SK-N-SH treated with all-trans-retinoic acid at 6 μM for 48 hours (cell line): ENCODE data around the gene BAG5.

Source experiments
- ATAC-seq: fragments of 200-7000 bp; cut with Tn5 transposase; 3 replicates; pipeline ENCODE4 v1.9.1; 2020; ENCODE audit warnings: mild to moderate bottlenecking, moderate library complexity
- ARNTL ChIP-seq: fragments of 450-650 bp; formaldehyde crosslinking; IDR thresholded peaks from 2 replicates; pipeline ENCODE4 v1.5.0; 2020; ENCODE audit warnings: low read depth, mild to moderate bottlenecking, moderate library complexity, borderline replicate concordance
- CREB5 ChIP-seq: fragments of 250-450 bp; sonication (Bioruptor Pico); IDR thresholded peaks from 2 replicates; pipeline ENCODE4 v1.5.1; 2020; ENCODE audit warnings: low read depth, mild to moderate bottlenecking, moderate library complexity
- CSDC2 ChIP-seq: fragments of 250-450 bp; sonication (Bioruptor Pico); IDR thresholded peaks from 2 replicates; pipeline ENCODE4 v1.5.0; 2020; ENCODE audit warnings: mild to moderate bottlenecking, moderate library complexity
- CSRNP3 ChIP-seq: fragments of 250-450 bp; sonication (Bioruptor Pico); IDR thresholded peaks from 2 replicates; pipeline ENCODE4 v1.5.1; 2021; ENCODE audit warnings: mild to moderate bottlenecking, moderate library complexity
- ESRRG ChIP-seq: fragments of 250-450 bp; sonication (Bioruptor Pico); IDR thresholded peaks from 2 replicates; pipeline ENCODE4 v1.6.1; 2021; ENCODE audit warnings: mild to moderate bottlenecking
- GLIS3 ChIP-seq: fragments of 250-450 bp; sonication (Bioruptor Pico); IDR thresholded peaks from 2 replicates; pipeline ENCODE4 v1.5.0; 2020; ENCODE audit warnings: mild to moderate bottlenecking, moderate library complexity
- OSR1 ChIP-seq: fragments of 250-450 bp; sonication (Bioruptor Pico); IDR thresholded peaks from 2 replicates; pipeline ENCODE4 v1.8.0; 2022; ENCODE audit warnings: moderate library complexity, mild to moderate bottlenecking, inconsistent platforms
- PPARA ChIP-seq: fragments of 250-450 bp; sonication (Bioruptor Pico); IDR thresholded peaks from 2 replicates; pipeline ENCODE4 v1.5.0; 2020; ENCODE audit warnings: mild to moderate bottlenecking, borderline replicate concordance
- RARB ChIP-seq: fragments of 250-450 bp; sonication (Bioruptor Pico); IDR thresholded peaks from 2 replicates; pipeline ENCODE4 v1.8.0; 2021; ENCODE audit warnings: mild to moderate bottlenecking, moderate library complexity
- SNAI2 ChIP-seq: fragments of 250-450 bp; sonication (Bioruptor Pico); IDR thresholded peaks from 2 replicates; pipeline ENCODE4 v1.5.0; 2020; ENCODE audit warnings: mild to moderate bottlenecking, moderate library complexity
- TCF4 ChIP-seq: fragments of 250-450 bp; sonication (Bioruptor Pico); IDR thresholded peaks from 2 replicates; pipeline ENCODE4 v1.8.0; 2021; ENCODE audit warnings: mild to moderate bottlenecking, moderate library complexity, borderline replicate concordance
- TOX ChIP-seq: fragments of 250-450 bp; sonication (Bioruptor Pico); IDR thresholded peaks from 2 replicates; pipeline ENCODE4 v1.8.0; 2021; ENCODE audit warnings: mild to moderate bottlenecking, moderate library complexity, borderline replicate concordance
- TSHZ2 ChIP-seq: fragments of 250-450 bp; sonication (Bioruptor Pico); IDR thresholded peaks from 2 replicates; pipeline ENCODE4 v1.5.0; 2020; ENCODE audit warnings: mild to moderate bottlenecking, moderate library complexity
- ZC3H10 ChIP-seq: fragments of 250-450 bp; sonication (Bioruptor Pico); IDR thresholded peaks from 2 replicates; pipeline ENCODE4 v1.5.1; 2021; ENCODE audit warnings: mild to moderate bottlenecking, moderate library complexity
- ZFP3 ChIP-seq: fragments of 250-450 bp; sonication (Bioruptor Pico); IDR thresholded peaks from 2 replicates; pipeline ENCODE4 v1.5.0; 2020; ENCODE audit warnings: mild to moderate bottlenecking, moderate library complexity
- ZNF565 ChIP-seq: fragments of 450-650 bp; formaldehyde crosslinking; conservative IDR thresholded peaks from 2 replicates; pipeline ENCODE4 v1.5.0; 2020; ENCODE audit warnings: low read depth, mild to moderate bottlenecking, moderate library complexity
- ZNF70 ChIP-seq: fragments of 450-650 bp; formaldehyde crosslinking; IDR thresholded peaks from 2 replicates; pipeline ENCODE4 v1.5.0; 2020; ENCODE audit warnings: mild to moderate bottlenecking, moderate library complexity
- ZNF8 ChIP-seq: fragments of 450-650 bp; formaldehyde crosslinking; IDR thresholded peaks from 2 replicates; pipeline ENCODE4 v1.5.0; 2020; ENCODE audit warnings: mild to moderate bottlenecking, moderate library complexity
- TF ChIP-seq, protein P1 (sequence below): fragments of 250-450 bp; sonication (Bioruptor Pico); IDR thresholded peaks from 2 replicates; pipeline ENCODE4 v1.8.0; 2021; ENCODE audit warnings: low read depth, mild to moderate bottlenecking, moderate library complexity, borderline replicate concordance
- TF ChIP-seq, protein P2 (sequence below): fragments of 250-450 bp; sonication (Bioruptor Pico); IDR thresholded peaks from 2 replicates; pipeline ENCODE4 v1.8.0; 2020; ENCODE audit warnings: mild to moderate bottlenecking, moderate library complexity, borderline replicate concordance

The BAG5 gene

DNA sequence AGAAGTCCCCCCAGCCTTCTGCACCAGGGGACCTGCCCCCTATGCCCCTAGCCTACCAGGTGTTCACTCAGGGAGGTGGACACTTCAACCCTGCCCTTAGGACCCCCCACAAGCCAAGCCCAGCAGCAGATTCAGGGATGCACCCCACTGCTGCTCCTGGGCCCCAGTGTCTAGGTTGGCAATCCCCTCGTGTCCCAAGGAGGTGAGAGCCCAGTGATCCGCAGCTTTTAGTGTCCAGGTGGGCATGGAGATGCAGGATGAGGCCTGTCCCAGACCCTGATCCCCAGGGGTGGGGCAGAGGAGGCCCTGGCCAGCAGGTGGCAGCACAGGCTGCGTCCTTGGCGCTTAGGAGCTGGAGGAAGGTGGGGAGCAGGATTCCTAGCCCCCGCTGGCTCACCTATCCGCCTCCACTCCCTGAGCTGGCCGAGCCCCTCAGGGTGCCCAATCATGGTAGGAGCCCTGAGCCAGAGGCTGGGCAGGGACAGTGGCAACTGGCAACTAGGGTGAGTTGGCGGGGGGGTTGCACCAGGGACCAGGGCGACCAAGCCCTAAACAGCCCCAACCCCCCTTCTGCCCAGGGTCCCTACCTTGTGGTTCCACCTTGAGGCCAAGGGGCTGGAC is 43.9 kb downstream of the BAG5 start:
- TF ChIP-seq ZFP3 (CRISPR knock-in tag) = no peak
- TF ChIP-seq, protein P1, sequence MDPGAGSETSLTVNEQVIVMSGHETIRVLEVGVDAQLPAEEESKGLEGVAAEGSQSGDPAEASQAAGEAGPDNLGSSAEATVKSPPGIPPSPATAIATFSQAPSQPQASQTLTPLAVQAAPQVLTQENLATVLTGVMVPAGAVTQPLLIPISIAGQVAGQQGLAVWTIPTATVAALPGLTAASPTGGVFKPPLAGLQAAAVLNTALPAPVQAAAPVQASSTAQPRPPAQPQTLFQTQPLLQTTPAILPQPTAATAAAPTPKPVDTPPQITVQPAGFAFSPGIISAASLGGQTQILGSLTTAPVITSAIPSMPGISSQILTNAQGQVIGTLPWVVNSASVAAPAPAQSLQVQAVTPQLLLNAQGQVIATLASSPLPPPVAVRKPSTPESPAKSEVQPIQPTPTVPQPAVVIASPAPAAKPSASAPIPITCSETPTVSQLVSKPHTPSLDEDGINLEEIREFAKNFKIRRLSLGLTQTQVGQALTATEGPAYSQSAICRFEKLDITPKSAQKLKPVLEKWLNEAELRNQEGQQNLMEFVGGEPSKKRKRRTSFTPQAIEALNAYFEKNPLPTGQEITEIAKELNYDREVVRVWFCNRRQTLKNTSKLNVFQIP (CRISPR knock-in tag) = no peak
- no peak for TF ChIP-seq GLIS3 (CRISPR knock-in tag)
- TF ChIP-seq ARNTL (CRISPR knock-in tag) = no peak
- TF ChIP-seq RARB = no peak
- no peak for TF ChIP-seq TOX
- TF ChIP-seq TCF4 (CRISPR knock-in tag) = no peak
- TF ChIP-seq TSHZ2 (CRISPR knock-in tag) = no peak
- no peak for TF ChIP-seq CSDC2 (CRISPR knock-in tag)
- TF ChIP-seq, protein P2, sequence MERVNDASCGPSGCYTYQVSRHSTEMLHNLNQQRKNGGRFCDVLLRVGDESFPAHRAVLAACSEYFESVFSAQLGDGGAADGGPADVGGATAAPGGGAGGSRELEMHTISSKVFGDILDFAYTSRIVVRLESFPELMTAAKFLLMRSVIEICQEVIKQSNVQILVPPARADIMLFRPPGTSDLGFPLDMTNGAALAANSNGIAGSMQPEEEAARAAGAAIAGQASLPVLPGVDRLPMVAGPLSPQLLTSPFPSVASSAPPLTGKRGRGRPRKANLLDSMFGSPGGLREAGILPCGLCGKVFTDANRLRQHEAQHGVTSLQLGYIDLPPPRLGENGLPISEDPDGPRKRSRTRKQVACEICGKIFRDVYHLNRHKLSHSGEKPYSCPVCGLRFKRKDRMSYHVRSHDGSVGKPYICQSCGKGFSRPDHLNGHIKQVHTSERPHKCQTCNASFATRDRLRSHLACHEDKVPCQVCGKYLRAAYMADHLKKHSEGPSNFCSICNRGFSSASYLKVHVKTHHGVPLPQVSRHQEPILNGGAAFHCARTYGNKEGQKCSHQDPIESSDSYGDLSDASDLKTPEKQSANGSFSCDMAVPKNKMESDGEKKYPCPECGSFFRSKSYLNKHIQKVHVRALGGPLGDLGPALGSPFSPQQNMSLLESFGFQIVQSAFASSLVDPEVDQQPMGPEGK (CRISPR knock-in tag) = no peak
- no peak for TF ChIP-seq OSR1 (CRISPR knock-in tag)
- ATAC-seq = peak; percentile 70

DNA sequence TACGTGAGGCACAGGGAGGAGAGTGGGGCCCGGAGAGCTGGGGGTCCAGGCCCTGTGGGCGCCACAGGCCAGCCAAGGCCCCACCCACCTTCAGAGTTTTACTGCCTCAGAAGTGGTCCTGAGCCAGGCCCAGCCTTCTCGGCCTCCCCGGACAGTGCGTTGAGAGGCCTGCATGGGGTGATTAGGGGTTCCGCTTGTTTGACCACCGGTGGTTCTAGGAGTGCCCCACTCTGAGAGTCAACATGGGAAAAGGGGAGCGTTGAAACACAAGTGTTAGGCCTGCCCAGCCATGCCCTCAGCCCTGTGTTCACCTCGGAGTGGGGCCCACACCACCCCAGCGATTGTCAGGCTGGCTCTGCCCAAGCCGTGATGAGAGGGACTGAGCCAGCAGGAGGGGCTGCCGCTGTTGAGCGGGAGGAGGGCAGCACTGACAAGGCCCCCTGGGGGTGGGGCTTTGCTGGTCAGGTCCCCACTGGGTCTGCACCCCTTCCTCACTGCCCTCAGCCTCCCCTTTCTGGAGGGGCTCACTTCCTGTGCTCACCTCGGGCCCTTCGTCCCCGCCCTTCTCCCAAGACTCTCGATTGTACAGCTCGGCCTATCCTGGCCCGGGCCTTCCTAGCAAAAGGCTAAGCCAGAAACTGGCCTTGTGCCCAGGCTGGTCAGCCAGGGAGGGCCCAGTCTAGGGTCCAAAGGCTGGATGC is 44.6 kb downstream of the BAG5 start:
- no peak for TF ChIP-seq CSRNP3 (CRISPR knock-in tag)
- TF ChIP-seq ZNF70 (CRISPR knock-in tag) = no peak

DNA sequence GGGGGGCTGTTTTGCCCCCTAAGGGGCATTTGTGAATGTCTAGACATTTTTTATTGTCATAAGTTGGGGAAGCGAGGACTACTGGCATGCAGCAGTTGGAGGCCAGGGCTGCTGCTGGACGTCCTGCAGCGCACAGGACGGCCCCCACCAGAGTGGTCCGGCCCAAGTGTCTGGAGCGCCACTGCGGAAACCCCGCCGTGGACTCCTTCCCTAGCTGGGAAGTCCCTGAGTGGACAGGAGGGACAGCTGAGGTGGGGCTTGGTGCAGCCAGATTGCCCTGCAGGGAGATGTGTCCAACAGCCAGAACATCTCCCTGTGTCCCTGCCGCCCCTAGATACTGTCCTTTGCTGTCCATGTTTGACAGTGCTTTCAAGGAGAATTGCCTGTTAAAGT is 45.3 kb downstream of the BAG5 start:
- TF ChIP-seq PPARA (CRISPR knock-in tag) (no peak), ZNF8 (CRISPR knock-in tag) (no peak), ESRRG (CRISPR knock-in tag) (no peak), CREB5 (CRISPR knock-in tag) (no peak), OSR1 (CRISPR knock-in tag) (no peak), GLIS3 (CRISPR knock-in tag) (no peak), ZNF70 (CRISPR knock-in tag) (no peak), ZC3H10 (CRISPR knock-in tag) (no peak), ZFP3 (CRISPR knock-in tag) (no peak), ARNTL (CRISPR knock-in tag) (no peak), SNAI2 (CRISPR knock-in tag) (no peak), TSHZ2 (CRISPR knock-in tag) (no peak), ZNF565 (no peak), RARB (no peak)
- TF ChIP-seq, protein P1 (CRISPR knock-in tag) = no peak
- TF ChIP-seq, all 23 proteins: peak for 0
- ATAC-seq = no peak

More for the DNA sequence above, 44.6 kb downstream of the BAG5 start:
- ATAC-seq = peak; percentile 13
